Astrocyte (in vitro differentiated cells and primary cell): ENCODE results near the gene SCIN.

ENCODE experiments used
- CTCF ChIP-seq: IDR thresholded peaks from 2 replicates; pipeline ENCODE4 v1.5.1; 2011; ENCODE audit warnings: low read depth, mild to moderate bottlenecking, inconsistent platforms, low read length, moderate library complexity; ENCODE audit not compliant: insufficient read depth
- EZH2 ChIP-seq: IDR thresholded peaks from 2 replicates; pipeline ENCODE4 v1.6.1; 2012; ENCODE audit warnings: mild to moderate bottlenecking, low read length, inconsistent platforms; ENCODE audit not compliant: insufficient read depth

GRCh38 chr7:12609561-12609960, 39.0 kb downstream of the SCIN start:
- TF ChIP-seq CTCF (no peak), EZH2 (no peak)
